ENCODE measurements around the gene OR51I1.

The OR51I1 gene

GRCh38 chr11:5398936-5399335 lies 42.4 kb downstream of the OR51I1 start:
- TF ChIP-seq TCF12 (IDR thresholded peaks at IDR 0.05; ENCODE audit: low read depth) (no peak), RAD21 (IDR thresholded peaks at IDR 0.05; ENCODE audit: low read depth) (no peak), USF1 (IDR thresholded peaks at IDR 0.05) (no peak), CEBPB (IDR thresholded peaks at IDR 0.05) (no peak), YY1 (IDR thresholded peaks at IDR 0.05; ENCODE audit: low read depth) (no peak), ZBTB7A (IDR thresholded peaks at IDR 0.05; ENCODE audit: low read depth) (no peak), MAX (IDR thresholded peaks at IDR 0.05) (no peak), REST (IDR thresholded peaks at IDR 0.05; ENCODE audit: low read depth) (no peak), EP300 (IDR thresholded peaks at IDR 0.05; ENCODE audit: borderline replicate concordance) (no peak), EGR1 (IDR thresholded peaks at IDR 0.05) (no peak), FOXM1 (IDR thresholded peaks at IDR 0.05; ENCODE audit: borderline replicate concordance, low read depth) (no peak), TAF1 (IDR thresholded peaks at IDR 0.05; ENCODE audit: low read depth) (no peak)

- TF ChIP-seq NFIC (IDR thresholded peaks at IDR 0.05) (no peak), RAD21 (IDR thresholded peaks at IDR 0.05; ENCODE audit: low read depth) (no peak), MAX (IDR thresholded peaks at IDR 0.05) (no peak), TAF1 (IDR thresholded peaks at IDR 0.05; ENCODE audit: low read depth) (no peak), CREB1 (IDR thresholded peaks at IDR 0.05; ENCODE audit: low read depth) (no peak), REST (IDR thresholded peaks at IDR 0.05; ENCODE audit: low read depth) (no peak), ZBTB7A (IDR thresholded peaks at IDR 0.05; ENCODE audit: low read depth) (no peak), TCF12 (IDR thresholded peaks at IDR 0.05; ENCODE audit: low read depth) (no peak)
These were observed 47.2 kb downstream of the OR51I1 start for GRCh38 chr11:5394091-5394490.
